Measurements from ENCODE around the gene COX5B.
"Not testable (repeated sequence)": the region's sequence is repeated elsewhere in the genome, so short reads cannot be mapped to it uniquely, and the experiment has no call there.

COX5B gene

DNA sequence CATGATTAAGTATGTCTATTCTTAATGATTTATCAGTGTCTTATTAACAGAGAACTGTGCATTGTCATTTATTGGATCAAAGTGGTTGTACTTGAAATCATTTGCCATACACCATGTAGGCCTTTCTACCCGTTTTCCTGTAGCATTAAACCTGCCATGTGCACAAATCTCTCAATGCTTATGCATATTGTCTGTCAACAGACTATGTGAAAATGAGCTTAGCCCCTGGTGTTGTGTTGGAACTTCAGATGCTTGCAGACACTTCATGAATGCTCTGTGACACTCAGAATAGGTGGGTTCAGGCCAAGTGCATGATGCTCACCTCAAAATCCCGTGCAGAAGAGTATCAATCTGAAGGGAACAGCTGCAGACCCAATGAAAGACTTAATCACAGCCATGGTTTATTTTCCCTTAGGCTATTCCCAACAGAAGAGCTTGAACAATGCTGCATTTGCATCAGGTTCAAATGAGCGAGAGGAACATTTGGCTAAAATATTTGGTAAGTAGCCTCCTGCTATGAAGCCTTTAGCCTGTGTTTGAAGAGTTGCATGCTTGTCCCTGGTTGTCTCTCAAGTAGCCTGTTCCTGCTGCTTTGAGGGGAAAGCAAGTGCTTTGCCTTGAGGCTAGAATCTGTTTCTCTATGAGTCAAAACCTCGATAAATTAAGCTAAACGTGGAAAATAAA lies 29.7 kb downstream of the COX5B start:
- no peak for DNase-seq

DNA sequence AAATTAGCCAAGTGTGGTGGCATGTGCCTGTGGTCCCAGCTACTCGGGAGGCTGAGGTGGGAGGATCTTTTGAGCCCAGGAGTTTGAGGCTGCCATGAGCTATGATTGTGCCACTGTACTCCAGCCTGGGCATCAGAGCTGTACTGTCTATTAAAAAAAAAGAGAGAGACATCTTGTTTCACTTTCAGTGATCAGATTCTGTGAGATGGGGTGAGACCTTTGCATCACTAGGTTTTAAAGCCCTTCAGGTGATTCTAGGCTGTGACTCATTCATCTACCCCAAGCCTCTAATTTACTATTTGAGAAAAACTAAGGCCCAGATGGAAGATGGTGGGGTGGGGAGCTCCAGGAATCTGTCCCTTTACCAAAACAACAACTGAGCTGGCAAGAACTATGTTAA lies 30.8 kb downstream of the COX5B start:
- DNase-seq: no peak

DNA sequence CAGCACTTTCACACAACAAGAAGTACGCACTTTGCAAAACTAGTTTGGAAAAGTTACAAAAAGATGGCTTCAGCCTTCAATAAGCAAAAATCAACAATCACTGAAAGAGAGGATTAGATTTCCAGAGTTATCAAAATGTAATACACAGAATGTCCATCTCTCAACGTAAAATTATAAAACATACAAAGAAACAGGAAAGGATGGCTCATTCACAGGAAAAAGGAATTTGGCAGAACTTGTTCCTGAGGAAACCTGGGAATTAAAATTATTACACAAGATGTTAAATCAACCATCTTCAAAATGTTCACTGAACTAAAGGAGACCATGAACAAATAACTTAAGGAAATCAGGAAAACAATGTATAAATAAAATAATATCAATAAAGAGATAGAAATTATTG lies 31.6 kb downstream of the COX5B start:
- no peak for DNase-seq

DNA sequence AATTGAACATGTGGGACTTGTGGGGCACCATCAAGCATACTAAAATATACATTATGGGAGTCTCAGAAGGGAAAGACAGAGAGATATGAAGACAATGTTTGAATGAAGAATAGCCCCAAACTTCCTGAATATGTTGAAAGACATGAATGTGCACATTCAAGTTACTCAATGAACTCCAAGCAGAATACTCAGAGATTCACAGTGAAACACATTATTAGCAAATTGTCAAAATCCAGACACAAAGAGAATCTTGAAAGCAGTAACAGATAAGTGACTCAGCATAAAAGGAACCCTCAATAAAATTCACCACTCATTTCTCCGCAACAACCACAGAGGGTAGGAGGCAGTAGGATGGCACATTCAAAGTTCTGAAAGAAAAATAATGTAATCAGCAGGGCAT lies 32.4 kb downstream of the COX5B start:
- DNase-seq: no peak

DNA sequence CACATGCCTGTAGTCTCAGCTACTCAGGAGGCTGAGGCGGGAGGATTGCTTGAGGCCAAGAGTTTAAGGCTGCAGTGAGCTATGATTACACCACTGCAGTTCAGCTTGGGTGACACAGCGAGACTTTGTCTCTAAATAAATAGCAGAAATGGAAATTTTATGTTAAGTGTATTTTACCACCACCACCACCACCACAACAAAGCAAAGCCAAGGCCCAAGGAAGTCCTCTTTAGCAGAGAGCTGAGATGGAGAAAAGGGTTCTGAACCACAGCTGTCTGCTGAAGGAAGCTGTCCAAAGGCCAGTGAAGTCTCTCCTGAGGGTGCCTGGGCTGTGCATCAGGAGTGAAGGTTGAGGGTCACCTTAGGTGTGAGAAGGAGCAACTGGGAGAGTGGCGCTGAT lies 41.4 kb downstream of the COX5B start:
- DNase-seq: not testable (repeated sequence)

DNA sequence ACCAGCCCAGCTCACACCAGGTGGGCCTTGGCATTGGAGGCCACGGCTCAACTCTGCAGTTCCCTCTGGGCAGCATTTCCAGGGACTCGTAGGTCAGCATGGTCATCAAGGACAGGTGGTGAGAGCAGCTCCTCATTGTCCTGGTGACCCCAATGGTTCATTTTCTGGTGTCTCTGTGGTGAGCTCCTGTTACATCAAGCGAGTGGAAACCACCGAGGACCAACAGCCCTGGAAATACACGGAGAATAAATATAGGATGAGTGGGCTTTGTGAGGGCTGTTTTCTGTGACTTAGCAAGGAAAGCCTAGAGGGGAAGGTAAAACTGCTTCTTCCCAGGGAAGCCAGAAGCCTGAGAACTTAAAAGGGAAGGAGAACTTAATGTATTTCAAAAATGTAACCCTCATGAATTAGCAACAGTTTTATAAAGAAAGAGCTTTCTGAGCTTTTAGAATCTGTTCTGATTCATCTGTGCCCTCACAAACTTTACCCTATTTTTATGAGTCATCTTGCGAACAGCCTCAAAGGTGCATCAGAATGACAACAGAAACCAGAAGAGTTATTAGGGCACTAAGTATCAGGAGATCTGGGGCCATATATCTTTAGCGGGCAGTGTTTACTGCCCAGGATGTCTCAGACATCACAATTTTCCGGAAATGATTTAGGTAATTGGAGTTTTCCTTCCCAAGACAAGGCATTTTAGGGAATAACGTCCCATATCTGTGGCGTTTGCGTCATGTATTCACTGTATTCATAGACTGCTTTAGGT lies 42.4 kb downstream of the COX5B start:
- no peak for DNase-seq

DNA sequence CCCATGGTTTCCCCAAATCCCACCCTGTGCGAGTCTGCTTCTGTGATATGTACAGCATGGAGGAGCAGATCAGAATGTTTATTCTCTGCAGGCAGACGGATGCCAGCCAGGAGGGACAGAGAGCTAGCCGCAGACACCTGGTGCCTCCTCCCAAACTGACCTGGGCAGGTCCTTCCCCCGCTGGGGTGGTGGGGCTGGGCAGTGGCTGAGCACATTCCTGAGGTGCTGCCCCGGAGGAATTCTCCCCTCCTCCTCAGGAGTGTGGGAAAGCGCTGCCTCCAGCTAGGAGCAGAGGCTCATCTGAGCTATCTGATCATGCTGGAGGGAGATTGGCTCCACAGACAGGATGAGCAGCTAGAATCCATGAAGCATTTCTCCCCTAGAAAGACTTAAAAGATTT lies 45.3 kb downstream of the COX5B start:
- DNase-seq: no peak

DNA sequence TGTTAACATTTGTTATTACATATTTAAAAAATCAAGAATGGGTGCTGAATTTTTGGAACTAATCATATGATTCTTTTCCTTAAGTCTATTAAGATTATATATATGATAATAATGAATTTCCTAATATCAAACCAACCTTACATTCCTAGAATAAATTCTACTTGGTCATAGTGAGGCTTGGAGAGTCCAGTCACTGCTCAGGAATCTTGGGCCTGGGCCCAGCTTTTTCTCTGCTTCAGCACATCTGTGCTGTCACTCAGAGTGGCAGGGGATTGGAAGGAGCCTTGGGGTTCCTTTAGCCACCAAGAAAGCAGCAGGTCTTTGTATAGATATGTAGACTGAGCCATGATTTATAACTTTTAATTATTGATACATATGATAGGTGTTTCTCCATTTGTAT lies 47.6 kb downstream of the COX5B start:
- DNase-seq: no peak

DNA sequence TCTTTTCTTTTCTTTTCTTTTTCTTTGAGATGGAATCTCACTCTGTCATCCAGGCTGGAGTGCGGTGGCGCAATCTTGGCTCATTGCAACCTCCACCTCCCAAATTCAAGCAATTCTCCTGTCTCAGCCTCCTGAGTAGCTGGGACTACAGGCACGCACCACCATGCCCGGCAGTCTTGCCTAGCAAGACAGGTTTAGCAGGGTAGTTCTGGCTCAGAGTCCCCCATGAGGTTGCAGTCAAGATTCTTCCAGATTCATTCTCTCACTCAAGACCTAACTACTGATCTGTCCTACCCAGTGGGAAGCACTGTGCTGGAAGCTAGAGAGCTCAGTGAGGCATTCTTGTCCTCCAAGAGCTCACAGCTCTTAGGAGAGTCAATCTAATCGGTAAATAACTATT lies 49.9 kb downstream of the COX5B start:
- DNase-seq: no peak

DNA sequence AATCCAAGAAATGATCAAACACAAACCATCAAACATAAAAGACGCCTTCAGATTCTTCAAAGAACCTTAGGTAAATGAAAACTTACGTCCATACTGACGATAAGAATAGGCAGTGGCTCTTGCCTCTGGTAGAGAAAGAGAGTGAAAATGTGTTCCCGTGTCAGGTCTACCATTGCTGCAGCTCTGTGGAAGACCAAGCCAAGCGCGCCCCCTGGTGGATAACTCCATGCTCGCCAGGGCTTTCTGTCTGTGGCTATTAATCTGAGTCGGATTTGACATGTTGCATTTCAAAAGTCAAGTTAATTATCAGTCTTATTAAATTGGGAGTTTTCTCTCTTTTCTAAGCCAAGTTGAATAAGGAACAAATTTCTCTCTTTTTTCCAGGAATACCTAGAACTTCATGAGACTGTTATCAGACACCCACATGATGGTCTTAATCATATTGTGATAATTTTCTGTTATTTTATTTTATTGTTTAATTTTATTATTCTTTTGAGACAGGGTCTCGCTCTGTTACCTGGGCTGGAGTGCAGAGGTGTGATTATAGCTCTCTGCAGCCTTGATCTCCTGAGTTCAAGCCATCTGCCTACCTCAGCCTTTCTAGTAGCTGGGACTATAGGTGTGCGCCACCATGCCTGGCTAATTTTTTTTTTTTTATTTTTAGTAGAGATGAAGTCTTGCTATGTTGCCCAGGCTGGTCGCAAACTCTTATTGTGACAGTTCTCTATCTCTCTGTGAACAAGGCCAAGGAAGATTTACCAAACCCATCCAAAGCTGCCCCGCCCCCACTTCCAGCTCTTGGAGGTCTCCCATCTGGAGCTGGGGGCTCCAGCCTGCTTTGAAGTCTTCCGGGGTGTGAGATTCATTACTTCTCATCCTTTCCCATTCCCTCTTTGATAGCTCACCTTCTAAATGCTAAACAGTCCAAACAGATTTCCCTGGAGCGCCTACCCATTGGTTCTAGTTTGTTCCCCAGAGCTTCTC lies 51.7 kb downstream of the COX5B start:
- DNase-seq: peak; percentile 94 to 96 (median 95)

All from activated naive CD4-positive, alpha-beta T cell (primary cell).